NT2/D1 (cell line): ENCODE results near the gene PPP2R5C.

Experiments used
- DNase-seq: peaks from one replicate; pipeline ENCODE4 v3.0.0-alpha.2; 2011; ENCODE audit warnings: low read depth, low spot score
- H3K27me3 ChIP-seq: 2 replicates; pipeline ENCODE4 v1.6.0; 2011; ENCODE audit warnings: mild to moderate bottlenecking; ENCODE audit not compliant: insufficient read length, insufficient read depth
- H3K36me3 ChIP-seq: 2 replicates; pipeline ENCODE4 v1.6.1; 2011; ENCODE audit warnings: mild to moderate bottlenecking, low read length, mixed read lengths; ENCODE audit not compliant: insufficient read depth, insufficient read length
- H3K4me1 ChIP-seq: 2 replicates; pipeline ENCODE4 v1.5.1; 2011; ENCODE audit not compliant: insufficient read depth, insufficient read length
- H3K4me3 ChIP-seq: 2 replicates; pipeline ENCODE4 v1.5.1; 2011; ENCODE audit warnings: low read depth; ENCODE audit not compliant: insufficient read length
- H3K9ac ChIP-seq: 2 replicates; pipeline ENCODE4 v1.6.0; 2011; ENCODE audit warnings: low read depth; ENCODE audit not compliant: insufficient read length
- H3K9me3 ChIP-seq: 2 replicates; pipeline ENCODE4 v1.5.1; 2011; ENCODE audit warnings: mild to moderate bottlenecking, low read length; ENCODE audit not compliant: insufficient read depth
- SUZ12 ChIP-seq: IDR thresholded peaks from 2 replicates; pipeline ENCODE4 v1.6.1; 2011; ENCODE audit not compliant: insufficient read length, insufficient read depth; ENCODE audit errors: extremely low read depth
- YY1 ChIP-seq: IDR thresholded peaks from 2 replicates; pipeline ENCODE4 v1.6.1; 2011; ENCODE audit not compliant: insufficient read length, insufficient read depth
- ZNF274 ChIP-seq: IDR thresholded peaks from 2 replicates; pipeline ENCODE4 v1.6.1; 2011; ENCODE audit warnings: mild to moderate bottlenecking, low read depth, low read length

PPP2R5C gene

DNA sequence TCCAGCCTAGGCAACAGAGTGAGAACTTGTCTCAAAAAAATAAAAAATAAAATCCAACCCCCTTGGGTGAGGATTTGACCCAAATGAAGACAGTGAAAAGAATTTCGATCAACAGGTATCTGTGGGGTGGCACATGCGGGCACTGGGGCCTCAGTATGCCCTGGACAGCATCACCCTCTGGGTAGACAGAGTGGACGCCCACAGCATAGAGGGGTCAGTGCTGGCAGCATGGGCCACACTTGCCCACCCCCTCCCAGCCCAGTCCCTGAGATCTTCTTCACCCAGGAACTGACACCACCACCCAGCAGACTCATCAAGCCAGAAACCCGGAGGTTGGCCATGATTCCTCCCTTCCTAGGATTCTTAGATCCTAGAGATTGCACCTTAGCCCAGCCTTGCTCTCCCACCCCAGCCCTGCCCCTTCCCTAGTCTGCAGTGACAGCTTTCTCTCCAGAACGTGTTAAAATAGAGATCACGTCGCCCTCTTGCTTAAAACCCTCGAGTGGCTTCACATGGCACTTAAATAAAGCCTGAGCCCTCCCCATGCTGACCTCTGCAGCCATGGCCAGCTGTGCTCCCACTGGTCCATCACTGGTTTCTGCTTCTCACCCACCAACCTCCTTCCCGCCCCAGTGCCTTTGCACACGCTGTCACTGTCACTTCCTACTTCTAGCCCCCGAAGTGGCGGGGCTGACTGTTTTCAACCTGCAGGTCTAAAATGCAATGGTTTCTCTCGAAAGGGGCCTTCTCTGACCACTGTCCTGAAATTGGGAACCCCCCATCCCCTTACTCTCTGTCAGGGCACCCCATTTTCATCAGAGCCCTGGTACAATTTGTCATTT, 176.6 kb downstream of the PPP2R5C start:
- Histone ChIP-seq H3K36me3 (no peaks in the 10 kb centered on the region), H3K9ac (no peak overlapping the region), H3K4me1 (no peaks in the 10 kb centered on the region), H3K9me3 (no peaks in the 10 kb centered on the region), H3K27me3 (peaks cover 38% of the 10 kb centered on the region), H3K4me3 (no peak overlapping the region)
- no peak for DNase-seq
- TF ChIP-seq ZNF274 (no peak), SUZ12 (no peak), YY1 (no peak)

DNA sequence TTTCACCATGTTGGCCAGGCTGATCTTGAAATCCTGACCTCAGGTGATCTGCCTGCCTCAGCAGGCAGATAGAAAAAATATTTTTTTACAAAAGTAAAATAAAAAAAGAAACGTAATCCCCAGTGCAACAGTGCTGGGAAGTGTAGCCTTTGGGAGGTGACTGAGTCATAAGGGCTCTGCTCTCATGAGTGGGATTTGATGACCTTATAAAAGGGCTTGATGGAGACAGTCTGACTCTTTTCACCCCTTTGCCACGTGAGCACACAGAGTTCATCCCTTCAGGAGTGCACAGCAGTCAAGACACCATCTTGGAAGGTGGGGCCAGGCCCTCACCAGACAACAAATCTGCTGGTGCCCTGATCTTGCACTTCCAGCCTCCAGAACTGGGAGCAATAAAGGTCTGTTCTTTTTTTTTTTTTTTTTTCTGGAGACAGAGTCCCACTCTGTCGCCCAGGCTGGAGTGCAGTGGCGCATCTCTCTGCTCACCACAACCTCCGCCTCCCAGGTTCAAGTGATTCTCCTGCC, 178.2 kb downstream of the PPP2R5C start:
- peaks cover 49% of the 10 kb centered on the region for H3K27me3 ChIP-seq
- H3K9me3 ChIP-seq: no peaks in the 10 kb centered on the region
- DNase-seq: no peak
- no peaks in the 10 kb centered on the region for H3K4me1 ChIP-seq
- H3K36me3 ChIP-seq: no peaks in the 10 kb centered on the region
- no peak overlapping the region for H3K9ac ChIP-seq
- H3K4me3 ChIP-seq: no peak overlapping the region
- TF ChIP-seq YY1 (no peak), SUZ12 (no peak), ZNF274 (no peak)

- H3K9me3 ChIP-seq: no peaks in the 10 kb centered on the region
- DNase-seq: no peak
- TF ChIP-seq YY1: no peak
- TF ChIP-seq SUZ12: no peak
- no peak for TF ChIP-seq ZNF274
- H3K36me3 ChIP-seq: no peaks in the 10 kb centered on the region
- no peak overlapping the region for H3K4me3 ChIP-seq
- peaks cover 44% of the 10 kb centered on the region for H3K27me3 ChIP-seq
- H3K9ac ChIP-seq: no peak overlapping the region
- H3K4me1 ChIP-seq: peaks cover 7% of the 10 kb centered on the region
Observed at GRCh38 chr14:101944451-101944850, 182.9 kb downstream of the PPP2R5C start.

- Histone ChIP-seq H3K9me3 (no peaks in the 10 kb centered on the region), H3K4me1 (peaks cover 7% of the 10 kb centered on the region), H3K27me3 (peaks cover 38% of the 10 kb centered on the region), H3K9ac (no peak overlapping the region), H3K36me3 (no peaks in the 10 kb centered on the region), H3K4me3 (no peak overlapping the region)
- DNase-seq: peak; percentile 67
- TF ChIP-seq SUZ12 (no peak), ZNF274 (no peak), YY1 (no peak)
Observed at GRCh38 chr14:101945171-101945570, 183.7 kb downstream of the PPP2R5C start.

DNA sequence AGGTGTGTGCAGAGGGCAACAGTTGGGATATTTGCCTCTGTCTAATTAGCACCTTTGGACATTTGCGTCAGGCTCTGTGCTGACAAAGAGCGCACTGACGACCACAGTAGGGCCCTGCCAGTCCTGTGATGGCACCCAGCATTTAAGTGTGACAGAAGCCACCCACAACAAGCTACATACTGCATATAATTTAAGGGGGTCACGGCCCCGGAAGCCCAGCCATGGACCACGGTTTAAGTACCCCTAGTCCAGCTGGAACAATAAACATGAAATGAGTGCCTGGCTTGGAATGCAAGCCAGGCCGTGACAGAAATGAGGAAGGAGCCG, 186.0 kb downstream of the PPP2R5C start:
- H3K9ac ChIP-seq: peak overlapping the region; percentile 91
- H3K9me3 ChIP-seq: no peaks in the 10 kb centered on the region
- TF ChIP-seq ZNF274 (no peak), SUZ12 (no peak), YY1 (no peak)
- H3K36me3 ChIP-seq: no peaks in the 10 kb centered on the region
- H3K4me3 ChIP-seq: peak overlapping the region; percentile 91
- DNase-seq: no peak
- peaks cover 7% of the 10 kb centered on the region for H3K4me1 ChIP-seq
- H3K27me3 ChIP-seq: peaks cover 27% of the 10 kb centered on the region

- TF ChIP-seq SUZ12 (no peak), ZNF274 (no peak), YY1 (no peak)
- peak overlapping the region; percentile 91 for H3K4me3 ChIP-seq
- H3K27me3 ChIP-seq: peaks cover 24% of the 10 kb centered on the region
- H3K4me1 ChIP-seq: peaks cover 7% of the 10 kb centered on the region
- peak; percentile 99 for DNase-seq
- H3K9me3 ChIP-seq: no peaks in the 10 kb centered on the region
- no peaks in the 10 kb centered on the region for H3K36me3 ChIP-seq
- peak overlapping the region; percentile 92 for H3K9ac ChIP-seq
Observed at GRCh38 chr14:101947904-101948665, 186.6 kb downstream of the PPP2R5C start.
